ENCODE measurements around the gene NKX1-1. TPM values are rescaled to one million over a fixed set of nuclear protein-coding genes. Genes with fewer than 3 reads are reported as not detected.
A peak's percentile ranks its signal among the peaks of the same experiment; 100 is the strongest.
"Not testable (repeated sequence)": the region's sequence is repeated elsewhere in the genome, so short reads cannot be mapped to it uniquely, and the experiment has no call there.

NKX1-1 gene
- total RNA-seq, 1 experiment from 2014 or later, result not detected

- DNase-seq (ENCODE audit: low read depth), result no peak
These were observed 1.5 kb downstream of the NKX1-1 start for GRCh38 chr4:1404573-1405253.

- DNase-seq (ENCODE audit: low read depth), result no peak
These were observed 2.4 kb downstream of the NKX1-1 start for GRCh38 chr4:1403591-1404572.

GRCh38 chr4:1403177-1403583 is 3.1 kb downstream of the NKX1-1 start:
- DNase-seq (ENCODE audit: low read depth), result no peak

- no peak for DNase-seq (ENCODE audit: low read depth)
These were observed 3.6 kb downstream of the NKX1-1 start for GRCh38 chr4:1402516-1403091.

- no peak for DNase-seq (ENCODE audit: low read depth)
These were observed 4.2 kb downstream of the NKX1-1 start for GRCh38 chr4:1402021-1402515.

- no peak for DNase-seq (ENCODE audit: low read depth)
These were observed 4.7 kb downstream of the NKX1-1 start for GRCh38 chr4:1401409-1402020.

- no peak for DNase-seq (ENCODE audit: low read depth)
These were observed 5.3 kb downstream of the NKX1-1 start for GRCh38 chr4:1400831-1401408.

GRCh38 chr4:1400191-1400805 is 5.9 kb downstream of the NKX1-1 start:
- no peak for DNase-seq (ENCODE audit: low read depth)

- DNase-seq (ENCODE audit: low read depth), result peak; percentile 19
These were observed 6.6 kb downstream of the NKX1-1 start for GRCh38 chr4:1399508-1400190.

GRCh38 chr4:1398681-1399507 is 7.3 kb downstream of the NKX1-1 start:
- DNase-seq (ENCODE audit: low read depth), result no peak

GRCh38 chr4:1396806-1397455 is 9.3 kb downstream of the NKX1-1 start:
- DNase-seq (ENCODE audit: low read depth), result no peak

- no peak for DNase-seq (ENCODE audit: low read depth)
These were observed 10.1 kb downstream of the NKX1-1 start for GRCh38 chr4:1395941-1396805.

- not testable (repeated sequence) for DNase-seq (ENCODE audit: low read depth)
These were observed 10.8 kb downstream of the NKX1-1 start for GRCh38 chr4:1395389-1395820.

GRCh38 chr4:1394554-1395388 is 11.5 kb downstream of the NKX1-1 start:
- DNase-seq (ENCODE audit: low read depth), result not testable (repeated sequence)

GRCh38 chr4:1393866-1394265 is 12.4 kb downstream of the NKX1-1 start:
- no peak for DNase-seq (ENCODE audit: low read depth)

- not testable (repeated sequence) for DNase-seq (ENCODE audit: low read depth)
These were observed 12.9 kb downstream of the NKX1-1 start for GRCh38 chr4:1393363-1393762.

Measured in M059J (cell line).